Measurements from ENCODE around the gene ABI3BP.

Gene ABI3BP

GRCh38 chr3:100831629-100832028 is 161.6 kb downstream of the ABI3BP start:
- H3K36me3 ChIP-seq (replicated peaks) = no peaks in the 10 kb centered on the region
- no peak overlapping the region for H3K27ac ChIP-seq
- in situ Hi-C loops (cut with HindIII; ENCODE audit: low pct_ligation_motif_present, low sequenced_read_pairs) = no loop called here
- DNase-seq = no peak
- H3K27me3 ChIP-seq (replicated peaks) = no peaks in the 10 kb centered on the region
- H3K4me3 ChIP-seq (ENCODE audit: low read depth, low read length) = no peak overlapping the region
- TF ChIP-seq CTCF (IDR thresholded peaks at IDR 0.05; ENCODE audit: low read depth, low read length, missing control alignments) = no peak

GRCh38 chr3:100830931-100831330 is 162.3 kb downstream of the ABI3BP start:
- H3K27ac ChIP-seq = no peak overlapping the region
- no peaks in the 10 kb centered on the region for H3K27me3 ChIP-seq (replicated peaks)
- DNase-seq = no peak
- in situ Hi-C loops (cut with HindIII; ENCODE audit: low pct_ligation_motif_present, low sequenced_read_pairs) = no loop called here
- no peak for TF ChIP-seq CTCF (IDR thresholded peaks at IDR 0.05; ENCODE audit: low read depth, low read length, missing control alignments)
- H3K4me3 ChIP-seq (ENCODE audit: low read depth, low read length) = no peak overlapping the region
- no peaks in the 10 kb centered on the region for H3K36me3 ChIP-seq (replicated peaks)

GRCh38 chr3:100825574-100825973 is 167.6 kb downstream of the ABI3BP start:
- no peak for TF ChIP-seq CTCF (IDR thresholded peaks at IDR 0.05; ENCODE audit: low read depth, low read length, missing control alignments)
- no peak overlapping the region for H3K4me3 ChIP-seq (ENCODE audit: low read depth, low read length)
- H3K27ac ChIP-seq = no peak overlapping the region
- no peaks in the 10 kb centered on the region for H3K36me3 ChIP-seq (replicated peaks)
- H3K27me3 ChIP-seq (replicated peaks) = no peaks in the 10 kb centered on the region
- DNase-seq = no peak
- in situ Hi-C loops (cut with HindIII; ENCODE audit: low pct_ligation_motif_present, low sequenced_read_pairs) = no loop called here

- in situ Hi-C loops (cut with HindIII; ENCODE audit: low pct_ligation_motif_present, low sequenced_read_pairs) = no loop called here
- DNase-seq = no peak
- no peaks in the 10 kb centered on the region for H3K27me3 ChIP-seq (replicated peaks)
- no peak overlapping the region for H3K4me3 ChIP-seq (ENCODE audit: low read depth, low read length)
- H3K27ac ChIP-seq = no peak overlapping the region
- TF ChIP-seq CTCF (IDR thresholded peaks at IDR 0.05; ENCODE audit: low read depth, low read length, missing control alignments) = no peak
- no peaks in the 10 kb centered on the region for H3K36me3 ChIP-seq (replicated peaks)
Measured at GRCh38 chr3:100815583-100815982, 177.6 kb downstream of the ABI3BP start.

- TF ChIP-seq CTCF (IDR thresholded peaks at IDR 0.05; ENCODE audit: low read depth, low read length, missing control alignments) = no peak
- no peak overlapping the region for H3K27ac ChIP-seq
- in situ Hi-C loops (cut with HindIII; ENCODE audit: low pct_ligation_motif_present, low sequenced_read_pairs) = no loop called here
- H3K4me3 ChIP-seq (ENCODE audit: low read depth, low read length) = no peak overlapping the region
- DNase-seq = no peak
- no peaks in the 10 kb centered on the region for H3K36me3 ChIP-seq (replicated peaks)
- H3K27me3 ChIP-seq (replicated peaks) = no peaks in the 10 kb centered on the region
Measured at GRCh38 chr3:100813828-100814227, 179.4 kb downstream of the ABI3BP start.

- Histone ChIP-seq H3K36me3 (replicated peaks) (no peaks in the 10 kb centered on the region), H3K4me3 (ENCODE audit: low read depth, low read length) (no peak overlapping the region), H3K27ac (no peak overlapping the region), H3K27me3 (replicated peaks) (no peaks in the 10 kb centered on the region)
- in situ Hi-C loops (cut with HindIII; ENCODE audit: low pct_ligation_motif_present, low sequenced_read_pairs) = no loop called here
- DNase-seq = no peak
- no peak for TF ChIP-seq CTCF (IDR thresholded peaks at IDR 0.05; ENCODE audit: low read depth, low read length, missing control alignments)
Measured at GRCh38 chr3:100811779-100812507, 181.3 kb downstream of the ABI3BP start.
